ENCODE results near the gene PIPOX. TPM values are rescaled to one million over a fixed set of nuclear protein-coding genes. Genes with fewer than 3 reads are reported as not detected.

Gene PIPOX
- total RNA-seq, 1 donor = 1.4 TPM

GRCh38 chr17:29073045-29073444 is 30.1 kb downstream of the PIPOX start:
- Histone ChIP-seq H3K36me3 (ENCODE audit: insufficient read depth, low read length) (no peaks in the 10 kb centered on the region), H3K4me2 (ENCODE audit: insufficient read depth, low read length) (no peak overlapping the region), H2AFZ (ENCODE audit: low read length) (no peak overlapping the region), H3K79me2 (ENCODE audit: insufficient read depth, low read length) (no peaks in the 10 kb centered on the region), H3K9me3 (ENCODE audit: low read depth, low read length) (no peaks in the 10 kb centered on the region), H3K4me1 (ENCODE audit: insufficient read depth, low read length) (no peaks in the 10 kb centered on the region), H4K20me1 (ENCODE audit: insufficient read depth, low read length) (peaks cover under 1% of the 10 kb centered on the region), H3K4me3 (ENCODE audit: insufficient read depth, low read length) (no peak overlapping the region), H3K27ac (ENCODE audit: low read depth, low read length) (no peak overlapping the region), H3K27me3 (ENCODE audit: insufficient read depth, low read length) (peaks cover 40% of the 10 kb centered on the region)
- TF ChIP-seq, protein P1, sequence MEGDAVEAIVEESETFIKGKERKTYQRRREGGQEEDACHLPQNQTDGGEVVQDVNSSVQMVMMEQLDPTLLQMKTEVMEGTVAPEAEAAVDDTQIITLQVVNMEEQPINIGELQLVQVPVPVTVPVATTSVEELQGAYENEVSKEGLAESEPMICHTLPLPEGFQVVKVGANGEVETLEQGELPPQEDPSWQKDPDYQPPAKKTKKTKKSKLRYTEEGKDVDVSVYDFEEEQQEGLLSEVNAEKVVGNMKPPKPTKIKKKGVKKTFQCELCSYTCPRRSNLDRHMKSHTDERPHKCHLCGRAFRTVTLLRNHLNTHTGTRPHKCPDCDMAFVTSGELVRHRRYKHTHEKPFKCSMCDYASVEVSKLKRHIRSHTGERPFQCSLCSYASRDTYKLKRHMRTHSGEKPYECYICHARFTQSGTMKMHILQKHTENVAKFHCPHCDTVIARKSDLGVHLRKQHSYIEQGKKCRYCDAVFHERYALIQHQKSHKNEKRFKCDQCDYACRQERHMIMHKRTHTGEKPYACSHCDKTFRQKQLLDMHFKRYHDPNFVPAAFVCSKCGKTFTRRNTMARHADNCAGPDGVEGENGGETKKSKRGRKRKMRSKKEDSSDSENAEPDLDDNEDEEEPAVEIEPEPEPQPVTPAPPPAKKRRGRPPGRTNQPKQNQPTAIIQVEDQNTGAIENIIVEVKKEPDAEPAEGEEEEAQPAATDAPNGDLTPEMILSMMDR (IDR thresholded peaks at IDR 0.05; ENCODE audit: extremely low read depth, low read depth, low read length) = no peak
- peak; percentile 66 for DNase-seq (ENCODE audit: insufficient read length, low spot score, missing footprints)

GRCh38 chr17:29073520-29073919 is 30.6 kb downstream of the PIPOX start:
- Histone ChIP-seq H3K4me3 (ENCODE audit: insufficient read depth, low read length) (no peak overlapping the region), H3K9me3 (ENCODE audit: low read depth, low read length) (no peaks in the 10 kb centered on the region), H3K27me3 (ENCODE audit: insufficient read depth, low read length) (peaks cover 40% of the 10 kb centered on the region), H3K4me2 (ENCODE audit: insufficient read depth, low read length) (no peak overlapping the region), H3K79me2 (ENCODE audit: insufficient read depth, low read length) (no peaks in the 10 kb centered on the region), H4K20me1 (ENCODE audit: insufficient read depth, low read length) (peaks cover 4% of the 10 kb centered on the region), H3K4me1 (ENCODE audit: insufficient read depth, low read length) (peaks cover 3% of the 10 kb centered on the region), H2AFZ (ENCODE audit: low read length) (no peak overlapping the region), H3K36me3 (ENCODE audit: insufficient read depth, low read length) (no peaks in the 10 kb centered on the region), H3K27ac (ENCODE audit: low read depth, low read length) (no peak overlapping the region)
- TF ChIP-seq, protein P1 (IDR thresholded peaks at IDR 0.05; ENCODE audit: extremely low read depth, low read depth, low read length) = no peak
- DNase-seq (ENCODE audit: insufficient read length, low spot score, missing footprints) = peak; percentile 29

- no peak overlapping the region for H3K27ac ChIP-seq (ENCODE audit: low read depth, low read length)
- TF ChIP-seq, protein P1 (IDR thresholded peaks at IDR 0.05; ENCODE audit: extremely low read depth, low read depth, low read length) = no peak
- no peaks in the 10 kb centered on the region for H3K79me2 ChIP-seq (ENCODE audit: insufficient read depth, low read length)
- H3K4me3 ChIP-seq (ENCODE audit: insufficient read depth, low read length) = no peak overlapping the region
- DNase-seq (ENCODE audit: insufficient read length, low spot score, missing footprints) = peak; percentile 30
- H3K4me2 ChIP-seq (ENCODE audit: insufficient read depth, low read length) = no peak overlapping the region
- peaks cover 11% of the 10 kb centered on the region for H3K4me1 ChIP-seq (ENCODE audit: insufficient read depth, low read length)
- peaks cover 34% of the 10 kb centered on the region for H3K27me3 ChIP-seq (ENCODE audit: insufficient read depth, low read length)
- peaks cover 6% of the 10 kb centered on the region for H4K20me1 ChIP-seq (ENCODE audit: insufficient read depth, low read length)
- peaks cover 1% of the 10 kb centered on the region for H3K36me3 ChIP-seq (ENCODE audit: insufficient read depth, low read length)
- H2AFZ ChIP-seq (ENCODE audit: low read length) = no peak overlapping the region
- H3K9me3 ChIP-seq (ENCODE audit: low read depth, low read length) = no peaks in the 10 kb centered on the region
Observed at GRCh38 chr17:29074488-29074887, 31.5 kb downstream of the PIPOX start.

GRCh38 chr17:29076087-29076486 is 33.1 kb downstream of the PIPOX start:
- Histone ChIP-seq H3K27ac (ENCODE audit: low read depth, low read length) (no peak overlapping the region), H3K4me1 (ENCODE audit: insufficient read depth, low read length) (peaks cover 11% of the 10 kb centered on the region), H3K27me3 (ENCODE audit: insufficient read depth, low read length) (peaks cover 18% of the 10 kb centered on the region), H3K9me3 (ENCODE audit: low read depth, low read length) (no peaks in the 10 kb centered on the region), H3K79me2 (ENCODE audit: insufficient read depth, low read length) (no peaks in the 10 kb centered on the region), H4K20me1 (ENCODE audit: insufficient read depth, low read length) (peaks cover 6% of the 10 kb centered on the region), H2AFZ (ENCODE audit: low read length) (no peak overlapping the region), H3K36me3 (ENCODE audit: insufficient read depth, low read length) (peaks cover 10% of the 10 kb centered on the region), H3K4me3 (ENCODE audit: insufficient read depth, low read length) (no peak overlapping the region), H3K4me2 (ENCODE audit: insufficient read depth, low read length) (no peak overlapping the region)
- TF ChIP-seq, protein P1 (IDR thresholded peaks at IDR 0.05; ENCODE audit: extremely low read depth, low read depth, low read length) = no peak
- DNase-seq (ENCODE audit: insufficient read length, low spot score, missing footprints) = peak; percentile 6

All from osteoblast (primary cell).